ENCODE results near the gene DCXR.

DNA sequence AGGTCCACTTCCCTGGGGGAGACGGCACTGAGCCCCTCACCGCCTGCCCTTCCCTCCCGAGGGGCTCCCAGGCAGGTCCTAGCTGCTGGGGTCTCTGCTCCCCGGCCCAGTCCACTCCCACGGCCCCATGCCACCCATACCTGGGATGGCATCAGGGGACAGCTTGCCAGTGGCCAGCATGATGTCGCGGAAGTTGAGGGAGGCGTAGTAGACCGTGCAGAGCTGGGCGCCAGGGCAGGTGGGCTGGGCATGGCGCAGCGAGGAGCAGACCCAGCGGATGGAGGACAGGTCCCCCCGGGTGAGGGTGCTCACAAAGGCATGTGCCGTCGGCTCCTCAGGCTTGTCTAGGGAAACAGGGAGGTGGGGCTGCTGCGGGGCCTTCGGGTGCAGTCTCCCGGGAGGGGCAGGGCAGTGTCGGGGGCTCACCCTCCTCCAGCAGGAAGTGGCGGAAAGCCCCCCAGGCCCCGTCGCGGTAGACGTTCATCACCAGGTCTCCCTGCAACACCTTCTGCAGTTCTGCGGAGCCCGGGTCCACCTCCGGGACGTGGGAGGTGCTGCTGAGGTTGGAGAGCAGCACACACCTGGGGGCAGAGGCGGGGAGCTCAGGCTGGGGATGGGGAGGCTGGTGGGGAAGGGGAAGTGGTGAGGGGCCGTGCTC lies 47.0 kb upstream of the DCXR start:
- no peak for TF ChIP-seq POLR2AphosphoS5 (IDR thresholded peaks at IDR 0.05; ENCODE audit: low read depth, low read length)
- no peak for TF ChIP-seq TAF1 (IDR thresholded peaks at IDR 0.05; ENCODE audit: borderline replicate concordance, low read depth, low read length)
